ENCODE measurements around the gene MARK3.

DNA sequence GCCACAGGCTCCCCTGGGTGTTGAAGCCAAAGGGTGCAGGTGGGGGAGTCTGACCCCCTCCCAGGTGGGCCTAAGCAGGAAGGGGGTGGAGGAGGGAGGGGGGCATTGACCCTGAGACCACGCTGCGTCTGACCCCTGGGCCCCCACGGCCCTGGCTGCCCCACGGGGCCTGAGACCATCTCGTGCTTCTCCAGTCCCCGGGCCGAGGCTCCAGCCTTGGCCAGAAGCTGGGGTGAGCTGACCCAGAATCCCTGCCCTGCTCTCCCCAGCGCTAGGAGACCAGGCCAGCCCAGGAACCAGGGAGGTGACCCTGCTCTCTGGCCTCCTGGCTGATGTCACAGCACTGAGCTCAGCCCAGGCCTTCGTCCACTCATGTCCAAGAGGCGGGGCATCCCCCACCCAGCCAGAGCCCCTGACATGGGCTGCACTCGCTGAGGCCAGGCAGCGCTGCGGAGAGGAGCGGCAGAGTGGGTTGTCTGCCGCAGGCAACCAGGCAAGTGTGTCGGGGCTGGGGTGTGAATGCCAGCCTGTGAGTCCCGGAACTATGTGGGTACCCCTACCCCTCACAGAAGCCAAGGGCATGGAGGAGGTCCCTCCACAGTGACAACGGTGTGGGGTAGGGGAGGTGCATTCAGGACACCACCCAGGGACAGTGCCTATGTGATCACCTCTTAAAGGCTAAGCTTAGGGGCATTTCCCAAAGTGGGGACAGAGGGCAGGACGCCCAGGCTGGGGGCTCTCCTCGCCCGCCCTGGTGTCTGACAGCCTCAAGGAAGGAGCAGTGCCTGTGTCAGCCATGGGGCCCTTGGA is 150.1 kb downstream of the MARK3 start:
- no peak for TF ChIP-seq CTCF (IDR thresholded peaks at IDR 0.05)
- TF ChIP-seq POLR2A (IDR thresholded peaks at IDR 0.05), result no peak
